Stimulated activated CD4-positive, alpha-beta T cell treated with anti-CD3 and anti-CD28 coated beads, Interleukin-15, amount 100 ng/mL, for 1 hour (primary cell): ENCODE results near the gene THRSP.
"Not testable (repeated sequence)": the region's sequence is repeated elsewhere in the genome, so short reads cannot be mapped to it uniquely, and the experiment has no call there.

Experiments used
- DNase-seq, 2 donors: peaks; one replicate each; pipeline ENCODE4 v3.0.0-alpha.2; 2020; ENCODE audit warnings: low read depth in 1 of 2, low spot score in 1 of 2

Gene THRSP

DNA sequence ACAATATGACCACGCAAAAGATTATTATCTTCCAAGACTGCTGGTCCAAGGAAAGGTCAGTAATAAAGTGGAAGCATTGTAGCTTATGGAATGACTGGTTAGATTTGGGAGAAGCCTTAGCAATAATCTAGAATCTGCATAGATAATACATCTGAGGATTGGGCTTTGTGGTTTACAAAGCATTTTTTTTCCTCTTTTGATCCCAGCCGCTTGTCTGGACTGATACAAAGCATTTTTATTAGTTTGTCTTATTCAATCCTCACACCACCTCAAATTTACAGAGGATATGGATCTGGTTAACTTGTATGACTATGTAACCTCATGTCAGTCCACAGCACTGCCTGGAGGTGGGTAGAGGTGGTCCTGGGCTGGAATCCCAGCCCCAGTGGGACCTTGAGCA lies 990 bp upstream of the THRSP start:
- DNase-seq, result no peak

DNA sequence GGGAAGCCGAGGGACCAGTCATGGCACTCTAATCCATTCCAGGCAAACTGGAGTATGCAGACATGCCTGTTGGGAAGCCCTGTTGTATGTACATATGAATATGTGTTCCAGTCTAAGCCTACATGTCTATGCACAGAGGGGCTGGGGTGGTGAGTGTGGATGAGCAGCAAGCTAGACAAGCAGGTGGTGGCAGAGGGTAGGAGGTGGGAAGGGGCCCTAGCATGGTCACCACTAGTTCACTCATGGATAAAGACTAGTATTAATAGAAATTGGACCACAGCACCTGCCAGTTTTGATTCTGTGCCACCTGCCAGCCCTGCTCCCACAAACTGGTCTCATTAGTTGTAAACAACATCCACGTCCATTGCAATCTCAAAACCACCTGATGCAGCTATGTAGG lies 1.5 kb downstream of the THRSP start:
- no peak for DNase-seq

DNA sequence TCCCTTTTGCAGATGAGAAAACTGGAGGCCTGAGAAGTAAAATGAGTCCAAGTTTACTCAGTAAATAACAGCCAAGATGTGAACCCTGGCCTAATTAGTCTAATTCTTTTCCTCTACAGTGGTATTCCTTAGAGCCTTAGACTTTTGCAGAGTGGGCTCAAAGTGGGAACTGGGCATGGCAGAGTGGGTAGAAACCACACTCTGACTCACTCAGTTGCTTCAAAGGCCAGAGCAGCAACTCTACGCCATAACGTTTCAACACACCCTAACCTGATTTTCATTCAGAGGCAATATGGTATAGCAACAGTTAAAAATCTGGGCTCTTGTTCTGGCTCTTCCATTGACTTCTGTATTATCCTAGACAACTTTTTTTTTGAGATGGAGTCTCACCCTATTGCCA lies 2.8 kb downstream of the THRSP start:
- no peak for DNase-seq

DNA sequence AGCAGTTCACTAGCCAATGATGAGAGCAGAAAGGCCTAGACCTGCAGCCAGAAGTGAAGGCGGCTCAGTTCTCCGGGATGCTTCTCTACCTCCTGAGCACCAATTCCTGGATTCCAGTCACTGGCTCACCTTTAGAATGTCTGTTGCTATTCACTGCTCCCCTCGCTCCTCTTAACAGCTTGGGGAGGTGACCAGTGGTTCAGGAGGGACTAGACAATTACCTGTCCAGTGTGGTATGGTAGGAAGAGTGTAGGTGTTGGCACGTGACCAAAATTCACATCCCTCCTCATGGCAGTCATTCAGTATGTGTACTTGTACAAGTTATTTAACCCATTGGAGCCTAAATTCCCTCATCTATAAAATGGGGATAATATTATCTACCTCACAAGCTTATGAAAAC lies 4.0 kb downstream of the THRSP start:
- DNase-seq, result no peak

DNA sequence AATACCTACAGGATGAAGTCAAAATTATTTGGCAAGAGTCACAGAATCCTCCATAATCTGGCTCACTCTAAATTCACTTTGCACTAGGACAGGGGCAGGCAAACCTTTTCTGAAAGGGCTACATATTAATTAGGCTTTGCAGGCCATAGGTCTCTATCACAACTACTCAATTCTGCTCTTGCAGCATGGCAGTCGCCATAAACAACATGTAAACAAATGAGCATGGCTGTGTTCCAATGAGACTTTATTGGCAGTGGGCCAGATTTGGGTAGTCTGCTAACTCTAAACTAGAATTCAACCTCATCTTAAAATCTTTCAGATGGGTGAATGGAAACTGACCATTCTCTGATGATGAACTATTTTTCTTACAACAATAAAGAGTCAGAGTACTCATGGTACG lies 5.8 kb downstream of the THRSP start:
- no peak for DNase-seq

DNA sequence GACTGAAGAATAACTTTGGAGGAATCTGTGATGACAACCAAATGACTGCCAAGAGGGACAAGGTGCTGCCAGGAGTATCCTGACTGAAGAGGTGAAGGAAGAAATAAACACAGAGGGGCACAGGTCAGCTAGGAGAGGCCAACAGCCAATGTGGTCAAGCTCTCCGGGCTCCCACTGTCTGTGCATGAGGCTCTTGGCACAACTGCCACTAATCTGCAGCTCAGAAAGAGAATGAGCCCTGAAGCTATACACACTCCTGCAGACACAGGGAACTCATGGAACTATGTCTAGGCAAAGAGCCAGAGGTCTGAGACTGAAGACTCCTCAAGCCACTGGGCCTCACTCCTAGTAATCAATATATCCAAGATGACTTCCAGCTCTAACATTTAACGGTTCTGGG lies 7.0 kb downstream of the THRSP start:
- DNase-seq, result no peak

DNA sequence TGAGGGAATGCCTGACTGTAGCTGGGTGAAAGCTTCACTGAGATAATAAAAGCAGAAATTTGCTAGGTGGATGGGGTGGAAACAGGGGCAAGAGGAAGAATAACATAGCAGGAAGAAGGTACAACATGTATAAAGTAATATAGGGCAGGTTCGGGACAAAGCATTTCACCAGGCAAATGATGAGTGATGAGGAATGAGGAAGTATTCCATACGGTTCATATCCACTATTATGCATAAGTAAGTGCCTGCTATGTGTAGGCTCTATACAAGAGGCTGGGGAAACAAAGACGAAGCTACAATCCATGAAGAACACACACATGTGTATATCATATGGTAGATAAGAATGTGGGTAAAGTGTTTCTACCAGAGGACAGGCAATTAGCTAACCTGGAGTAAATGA lies 8.1 kb downstream of the THRSP start:
- no peak for DNase-seq

DNA sequence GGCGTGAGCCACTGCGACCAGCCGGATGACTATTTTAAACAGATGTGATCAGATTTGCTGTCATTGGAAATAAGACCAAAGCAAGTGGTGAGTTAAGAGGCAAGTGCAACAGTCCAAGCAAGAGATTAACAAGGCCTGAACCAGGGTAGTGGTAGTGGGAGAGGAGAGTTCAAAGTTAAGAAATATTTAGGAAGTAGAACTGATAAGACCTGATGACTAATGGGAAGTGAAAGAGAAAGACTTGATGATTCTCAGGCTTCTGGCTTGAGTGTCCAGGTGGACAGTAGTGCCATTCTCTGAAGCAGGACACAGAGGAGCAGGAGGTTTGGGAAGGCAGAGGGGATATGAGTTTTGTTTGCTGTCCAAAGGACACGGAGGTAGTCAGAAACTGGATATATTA lies 8.8 kb downstream of the THRSP start:
- no peak for DNase-seq

DNA sequence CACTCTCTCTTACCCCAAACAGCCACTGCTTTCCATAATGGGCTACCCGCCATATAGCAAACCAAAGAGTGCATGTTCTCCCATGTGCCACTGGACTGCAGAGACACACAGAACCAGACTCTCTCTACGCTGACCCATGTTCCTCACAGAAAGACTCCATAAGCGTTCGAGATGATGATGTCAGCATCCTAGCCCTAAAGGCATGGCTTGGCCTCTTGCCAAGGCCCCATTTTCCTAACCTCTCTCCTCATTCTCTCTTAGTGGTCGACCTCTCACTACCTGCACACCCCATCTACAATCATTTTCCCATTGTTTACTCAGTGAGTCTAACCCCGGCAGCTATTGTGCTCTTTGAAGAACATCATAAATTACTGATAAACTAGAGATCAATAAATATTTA lies 11.1 kb downstream of the THRSP start:
- DNase-seq, result no peak

DNA sequence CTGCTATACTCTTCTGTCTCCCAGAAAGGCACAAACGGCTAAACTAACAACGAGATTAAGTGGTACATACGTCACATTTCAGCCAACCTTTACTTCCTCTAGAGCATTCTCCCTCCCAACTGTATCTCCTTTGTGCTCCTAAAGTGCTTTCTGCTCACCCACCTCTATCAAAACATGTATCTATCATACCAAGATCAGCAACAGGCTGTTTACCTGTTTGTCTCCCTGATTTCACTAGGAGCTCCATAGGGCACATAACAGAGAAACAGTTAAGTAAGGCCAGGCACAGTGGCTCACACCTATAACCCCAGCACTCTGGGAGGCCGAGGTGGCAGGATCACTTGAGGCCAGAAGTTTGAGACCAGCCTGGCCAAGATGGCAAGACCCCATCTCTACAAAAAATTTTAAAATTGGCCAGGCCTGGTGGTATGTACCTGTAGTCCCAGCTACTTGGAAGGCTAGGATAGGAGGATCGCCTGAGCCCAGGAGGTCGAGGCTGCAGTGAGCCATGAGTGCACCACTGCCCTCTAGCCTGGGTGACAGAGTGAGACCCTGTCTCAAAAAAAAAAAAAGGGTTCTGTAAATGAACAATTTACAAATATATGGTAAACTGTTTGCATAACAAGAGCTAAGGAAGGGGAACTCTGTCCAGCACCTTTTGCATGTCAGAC lies 13.2 kb downstream of the THRSP start:
- no peak for DNase-seq

DNA sequence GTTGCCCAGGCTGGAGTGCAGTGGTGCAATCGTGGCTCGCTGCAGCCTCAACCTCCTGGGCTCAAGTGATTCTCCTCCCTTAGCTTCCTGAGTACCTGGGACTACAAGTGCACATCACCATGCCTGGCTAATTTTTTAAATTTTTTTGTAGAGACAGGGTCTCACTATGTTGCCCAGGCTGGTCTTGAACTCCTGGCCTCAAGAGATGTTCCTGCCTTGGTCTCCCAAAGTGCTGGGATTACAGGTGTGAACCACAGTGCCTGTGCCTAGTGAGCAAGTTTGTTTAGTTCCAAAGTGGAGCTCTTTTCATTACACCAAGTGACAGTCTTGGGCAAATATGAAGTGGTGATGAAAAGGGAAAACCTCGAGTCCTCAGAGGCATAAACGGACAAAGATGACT lies 13.9 kb downstream of the THRSP start:
- not testable (repeated sequence) for DNase-seq

DNA sequence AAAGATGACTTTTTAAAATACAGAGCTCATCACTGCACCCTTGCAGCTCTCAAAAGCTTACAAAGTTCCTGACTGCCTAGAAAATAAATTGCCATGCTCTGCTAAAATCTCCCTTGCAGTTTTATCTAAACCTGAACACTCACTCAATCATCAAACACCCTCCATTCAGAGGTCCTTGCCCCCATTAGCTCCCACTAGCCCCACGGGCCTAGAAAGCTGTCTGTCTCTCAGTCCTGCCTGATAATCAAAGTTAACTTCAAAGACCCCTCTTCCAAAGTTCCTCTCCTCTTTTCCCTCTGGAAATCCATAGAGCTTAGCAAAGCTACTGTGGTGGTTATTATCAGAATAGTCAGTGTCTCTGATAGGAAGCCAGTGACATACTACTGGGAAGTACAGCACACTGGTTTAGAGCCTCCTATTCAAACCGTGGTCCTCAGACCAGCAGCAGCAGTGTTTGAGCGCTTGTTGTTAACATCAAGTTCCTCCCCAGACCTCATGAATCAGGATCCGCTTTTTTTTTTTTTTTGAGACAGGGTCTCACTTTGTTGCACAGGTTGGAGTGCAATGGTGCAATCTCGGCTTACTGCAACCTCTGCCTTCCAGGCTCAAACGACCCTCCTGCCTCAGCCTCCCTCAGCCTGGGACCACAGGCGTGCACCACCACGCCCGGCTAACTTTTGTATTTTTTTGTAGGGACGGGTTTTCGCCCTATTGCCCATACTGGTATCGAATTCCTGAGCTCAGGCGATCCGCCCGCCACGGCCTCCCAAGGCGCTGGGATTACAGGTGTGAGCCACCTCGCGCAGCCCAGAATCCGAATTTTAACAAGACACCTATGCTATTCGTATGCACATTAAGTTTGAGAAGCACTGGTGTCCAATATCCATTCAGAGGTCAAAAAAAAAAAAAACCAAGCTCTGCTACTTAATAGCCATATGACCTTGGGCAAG lies 14.8 kb downstream of the THRSP start:
- no peak for DNase-seq

DNA sequence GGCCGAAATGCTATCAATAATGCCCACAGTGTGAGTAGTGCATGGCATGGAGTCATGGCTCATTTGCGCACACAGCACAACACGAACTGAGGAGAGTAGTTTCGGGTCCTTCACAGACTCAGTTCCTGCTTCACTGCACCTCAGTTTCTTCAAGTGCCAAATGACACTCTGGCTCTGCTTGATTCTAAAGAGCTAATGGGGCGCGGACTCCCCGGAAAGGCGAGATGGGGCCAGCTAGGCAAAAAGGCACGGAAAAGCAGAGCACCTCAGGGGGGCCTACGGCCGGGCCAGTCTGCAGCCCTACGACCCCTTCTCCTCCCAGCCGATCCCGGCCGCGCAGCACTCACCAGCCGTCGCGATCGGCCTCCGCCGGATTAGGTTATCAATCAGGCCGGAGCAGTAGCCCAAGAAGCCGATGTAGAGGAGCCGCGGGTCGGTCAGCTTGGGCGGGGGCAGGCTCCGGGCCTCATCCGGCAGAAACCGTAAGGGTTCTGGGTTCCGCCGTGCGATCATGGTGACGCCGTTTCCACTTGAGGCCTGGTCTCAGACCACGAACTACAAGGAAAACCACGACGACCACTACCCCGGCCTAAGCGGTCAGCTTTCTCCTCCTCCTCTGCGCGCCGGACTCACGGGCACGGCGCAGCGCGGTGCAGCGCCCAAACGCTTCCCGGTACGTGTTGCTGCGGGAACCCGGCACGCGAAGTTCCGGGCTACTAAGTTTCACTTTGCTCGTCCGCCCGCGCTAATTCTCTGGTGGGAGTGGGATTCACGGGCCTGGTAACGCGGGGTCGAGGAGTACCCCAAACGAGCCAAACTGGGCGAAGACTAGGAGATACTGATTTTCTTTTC lies 15.8 kb downstream of the THRSP start, which contains the start of gene NDUFC2:
Gene NDUFC2, minus strand, starts transcription at position 631 of the 852 bp plus-strand sequence. Its CDS starts 118 bp downstream, at position 513.
- peak; percentile 22 to 51 for DNase-seq

DNA sequence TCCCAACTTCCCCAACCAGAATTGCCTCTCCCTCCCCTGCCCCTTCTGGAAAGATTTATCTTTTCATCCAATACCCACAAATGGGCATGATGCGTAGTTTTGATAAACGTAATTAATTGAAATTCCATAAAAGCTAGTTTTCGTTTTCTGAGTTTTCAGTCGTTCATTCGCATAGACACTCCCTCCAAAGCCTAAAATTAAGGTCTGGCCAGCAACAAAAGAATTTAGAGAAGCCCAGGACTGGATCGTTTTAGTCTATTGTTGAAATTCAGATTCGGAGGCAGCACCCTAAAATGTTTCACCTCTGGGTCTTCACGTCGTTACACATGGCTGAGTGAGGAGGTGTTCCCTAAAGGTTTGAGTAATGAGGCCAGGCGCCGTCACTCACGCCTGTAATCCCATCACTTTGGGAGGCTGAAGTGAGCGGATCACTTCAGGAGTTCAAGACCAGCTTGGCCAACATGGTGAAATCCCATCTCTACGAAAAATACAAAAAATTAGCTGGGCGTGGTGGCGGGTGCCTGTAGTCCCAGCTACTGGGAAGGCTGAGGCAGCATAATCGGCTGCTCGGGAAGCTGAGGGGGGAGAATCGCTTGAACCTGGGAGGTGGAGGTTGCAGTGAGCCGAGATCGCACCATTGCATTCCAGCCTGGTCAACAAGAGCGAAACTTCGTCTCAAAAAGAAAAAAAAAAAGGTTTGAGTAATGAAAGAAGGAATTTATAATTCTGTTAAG lies 16.6 kb downstream of the THRSP start:
- no peak for DNase-seq

DNA sequence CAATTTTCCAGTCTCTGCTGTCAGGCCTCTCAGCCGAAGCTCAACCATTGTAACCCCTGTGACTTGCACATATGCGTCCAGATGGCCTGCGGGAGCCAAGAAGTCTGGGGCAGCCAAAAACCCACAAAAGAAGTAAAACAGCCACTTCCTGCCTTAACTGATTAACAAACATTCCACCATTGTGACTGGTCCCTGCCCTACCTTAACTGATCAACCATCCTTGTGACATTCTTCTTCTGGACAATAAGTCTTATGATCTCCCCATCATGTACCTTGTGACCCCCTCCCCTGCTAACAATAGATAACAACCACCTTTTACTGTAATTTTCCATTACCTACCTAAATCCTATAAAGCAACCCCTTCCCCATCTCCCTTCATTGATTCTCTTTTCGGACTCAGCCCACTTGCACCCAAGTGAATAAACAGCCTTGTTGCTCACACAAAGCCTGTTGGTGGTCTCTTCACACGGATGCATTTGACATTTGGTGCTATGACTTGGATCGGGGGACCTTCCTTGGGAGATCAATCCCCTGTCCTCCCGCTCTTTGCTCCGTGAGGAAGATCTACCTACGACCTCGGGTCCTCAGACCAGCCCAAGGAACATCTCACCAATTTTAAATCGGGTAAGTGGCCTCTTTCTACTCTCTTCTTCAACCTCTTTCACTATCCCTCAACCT lies 17.3 kb downstream of the THRSP start:
- no peak for DNase-seq

DNA sequence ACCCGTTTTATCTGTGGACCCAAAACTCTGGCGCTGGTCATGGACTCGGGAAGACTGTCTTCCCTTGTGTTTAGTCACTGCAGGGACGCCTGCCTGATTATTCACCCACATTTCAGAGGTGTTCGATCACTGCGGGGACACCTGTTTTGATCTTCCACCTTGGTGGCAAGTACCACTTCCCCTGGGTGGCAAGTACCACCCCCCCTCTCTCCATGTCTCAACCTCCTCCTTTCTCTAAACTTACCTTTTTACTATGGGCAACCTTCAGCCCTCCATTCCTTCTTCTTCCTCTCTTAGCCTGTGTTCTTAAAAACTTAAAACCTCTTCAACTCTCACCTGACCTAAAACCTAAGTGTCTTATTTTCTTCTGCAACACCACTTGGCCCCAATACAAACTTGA lies 17.9 kb downstream of the THRSP start:
- no peak for DNase-seq

DNA sequence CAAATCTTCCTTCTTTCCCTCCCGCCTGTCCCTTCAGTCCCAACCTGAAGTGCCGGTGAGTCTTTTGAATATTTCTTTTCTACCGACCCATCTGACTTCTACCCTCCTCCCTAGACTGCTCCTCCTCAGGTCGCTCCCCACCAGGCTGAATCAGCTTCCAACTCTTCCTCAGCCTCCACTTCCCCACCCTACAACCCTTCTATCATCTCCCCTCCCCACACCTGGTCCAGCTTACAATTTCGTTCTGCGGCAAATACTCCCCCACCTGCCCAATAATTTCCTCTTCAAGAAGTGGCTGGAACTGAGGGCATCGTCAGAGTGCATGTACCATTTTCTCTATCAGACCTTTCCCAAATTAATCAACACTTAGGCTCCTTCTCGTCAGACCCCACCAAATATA lies 18.5 kb downstream of the THRSP start:
- DNase-seq, result no peak

DNA sequence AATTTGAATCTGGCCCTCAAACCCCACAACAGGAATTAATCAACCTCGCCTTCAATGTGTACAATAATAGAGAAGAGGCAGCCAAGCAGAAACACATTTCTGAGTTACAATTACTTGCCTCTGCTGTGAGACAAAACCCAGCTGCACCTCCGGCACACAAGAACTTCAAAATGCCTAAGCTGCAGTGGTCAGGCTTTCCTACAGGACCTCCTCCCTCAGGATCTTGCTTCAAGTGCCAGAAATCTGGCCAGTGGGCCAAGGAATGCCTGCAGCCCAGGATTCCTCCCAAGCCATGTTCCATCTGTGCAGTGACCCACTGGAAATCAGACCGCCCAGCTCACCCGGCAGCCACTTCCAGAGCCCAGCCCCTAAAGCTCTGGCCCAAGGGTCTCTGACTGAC lies 19.4 kb downstream of the THRSP start:
- DNase-seq, result no peak

DNA sequence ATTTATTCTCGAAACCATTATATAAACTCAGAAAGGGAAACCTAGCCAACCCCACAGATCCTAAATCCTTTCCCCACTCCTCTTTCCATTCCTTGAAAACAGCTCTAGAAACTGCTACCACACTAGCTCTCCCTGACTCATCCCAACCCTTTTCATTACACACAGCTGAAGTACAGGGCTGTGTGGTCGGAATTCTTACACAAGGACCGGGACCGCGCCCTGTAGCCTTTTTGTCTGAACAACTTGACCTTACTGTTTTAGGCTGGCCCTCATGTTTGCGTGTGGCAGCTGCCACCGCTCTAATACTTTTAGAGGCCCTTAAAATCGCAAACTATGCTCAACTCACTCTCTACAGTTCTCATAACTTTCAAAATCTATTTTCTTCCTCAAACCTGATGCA lies 20.8 kb downstream of the THRSP start:
- not testable (repeated sequence) for DNase-seq

DNA sequence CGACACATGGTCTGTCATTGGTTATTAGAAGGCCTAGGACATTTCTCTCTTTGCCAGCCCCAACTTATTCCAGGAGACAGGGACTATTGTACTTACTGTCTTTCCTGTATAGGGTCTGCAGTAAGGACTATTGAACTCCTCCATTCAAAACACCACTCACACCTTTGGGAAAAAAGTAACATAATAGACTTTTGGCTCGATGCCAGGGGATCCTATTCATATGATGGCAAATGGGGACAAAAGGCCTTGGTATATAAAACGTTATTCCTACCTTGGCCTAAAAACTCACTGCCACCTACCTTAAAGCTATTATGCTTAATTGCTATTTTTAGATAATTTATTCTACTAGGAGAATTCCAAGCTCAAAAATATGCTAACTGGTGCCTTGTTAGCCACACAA lies 22.3 kb downstream of the THRSP start:
- DNase-seq, result no peak
